HepG2 (cell line): ENCODE measurements around the gene JADE3. TPM values are rescaled to one million over a fixed set of nuclear protein-coding genes. Genes with fewer than 3 reads are reported as not detected.

Experiments used
- ATAC-seq: fragments of 200-7000 bp; cut with Tn5 transposase; 3 replicates; pipeline ENCODE4 v1.9.1; 2020; ENCODE audit warnings: mild to moderate bottlenecking, moderate library complexity
- BruUV-seq: library from RNA; stranded (reverse); fragments of 400-500 nt; replicated peaks from 2 replicates; lab custom pipeline; 2021; lab: Mats Ljungman, UMichigan
- CTCF ChIA-PET: fragments of 300-600 bp; formaldehyde crosslinking; extraction: SDS; loops from one replicate; lab custom pipeline; 2021; ENCODE audit warnings: low total read pairs, inconsistent platforms, low intra/inter-chr PET ratio; lab: Yijun Ruan, JAX
- POLR2A ChIA-PET: fragments of 350-600 bp; sonication (Branson Sonifier 250); formaldehyde crosslinking; loops from one replicate; lab custom pipeline; 2020; ENCODE audit warnings: antibody characterized with exemption, inconsistent platforms; lab: Yijun Ruan, JAX
- DNase-seq: peaks from one replicate; pipeline ENCODE4 v3.0.0-alpha.2; 2015; ENCODE audit warnings: low spot score
- FAIRE-seq: peaks from 3 replicates; lab custom pipeline; 2011; peaks lifted over from hg19 to GRCh38; lab: Jason Lieb, UNC
- H2AFZ ChIP-seq: one replicate; pipeline ENCODE4 v1.6.1; 2011; ENCODE audit warnings: low read length, inconsistent platforms
- H3K27ac ChIP-seq: fragments of 300-600 bp; 3 replicates; pipeline ENCODE4 v1.8.0; 2011; ENCODE audit warnings: mixed run types, mild to moderate bottlenecking, mixed read lengths, low read length, inconsistent platforms; ENCODE audit not compliant: insufficient read depth; ENCODE audit errors: extremely low read length
- H3K27me3 ChIP-seq, 2 experiments: fragments of 200-600 bp in 1 of 2; 2 replicates in 1 of 2; 3 replicates in 1 of 2; pipeline versions ENCODE4 v1.6.0 to v1.8.0; 2011; ENCODE audit warnings: low read length in 2 of 2, mild to moderate bottlenecking in 2 of 2, moderate library complexity in 2 of 2, inconsistent platforms in 1 of 2; ENCODE audit not compliant: insufficient read depth in 2 of 2, control insufficient read depth in 1 of 2
- H3K36me3 ChIP-seq, 2 experiments: fragments of 200-600 bp in 1 of 2; replicated peaks in 1 of 2; 2 replicates in 1 of 2; 3 replicates in 1 of 2; pipeline versions ENCODE4 v1.5.1 to v1.8.0; 2011; ENCODE audit warnings: low read length in 2 of 2, inconsistent platforms in 1 of 2; ENCODE audit not compliant: insufficient read depth in 2 of 2, control insufficient read depth in 1 of 2
- H3K4me1 ChIP-seq: 2 replicates; pipeline ENCODE4 v1.5.1; 2012; ENCODE audit warnings: low read length, inconsistent platforms; ENCODE audit not compliant: insufficient read depth
- H3K4me2 ChIP-seq: 2 replicates; pipeline ENCODE4 v1.6.0; 2011; ENCODE audit warnings: low read depth, low read length, inconsistent platforms
- H3K4me3 ChIP-seq, 3 experiments: fragments of 200-600 bp in 1 of 3; sonication (generic), shearing (Covaris generic) in 1 of 3; replicated peaks in 1 of 3; 2 replicates each; pipeline ENCODE4 v1.5.1; 2011 to 2016; ENCODE audit warnings: low read length in 3 of 3, inconsistent platforms in 2 of 3, low read depth in 2 of 3, mild to moderate bottlenecking in 2 of 3, control low read depth in 1 of 3, mixed read lengths in 1 of 3; ENCODE audit not compliant: insufficient read depth in 1 of 3
- H3K79me2 ChIP-seq: one replicate; pipeline ENCODE4 v1.6.1; 2011; ENCODE audit warnings: low read length, inconsistent platforms; ENCODE audit not compliant: insufficient read depth
- H3K9ac ChIP-seq: 2 replicates; pipeline ENCODE4 v1.6.0; 2011; ENCODE audit warnings: mild to moderate bottlenecking, low read depth, low read length, inconsistent platforms; ENCODE audit not compliant: insufficient read depth
- H3K9me3 ChIP-seq: 2 replicates; pipeline ENCODE4 v1.5.1; 2012; ENCODE audit warnings: mild to moderate bottlenecking, low read length
- H4K20me1 ChIP-seq: 2 replicates; pipeline ENCODE4 v1.6.0; 2011; ENCODE audit warnings: inconsistent platforms, mild to moderate bottlenecking, low read length, moderate library complexity; ENCODE audit not compliant: insufficient read depth
- BRD4 ChIP-seq: sonication (generic); formaldehyde crosslinking; IDR thresholded peaks from 2 replicates; pipeline ENCODE4 v1.4.0; 2020; ENCODE audit warnings: missing genetic modification reagents
- GATAD2A ChIP-seq: IDR thresholded peaks from 2 replicates; pipeline ENCODE4 v1.6.1; 2016
- SP5 ChIP-seq: IDR thresholded peaks from 2 replicates; pipeline ENCODE4 v1.6.1; 2016; ENCODE audit warnings: low read depth, borderline replicate concordance
- ZNF83 ChIP-seq: sonication (generic); formaldehyde crosslinking; IDR thresholded peaks from 2 replicates; pipeline ENCODE4 v1.4.0; 2020; ENCODE audit warnings: missing genetic modification reagents, mild to moderate bottlenecking, borderline replicate concordance
- WGBS: methylation state at CpG from one replicate; pipeline ENCODE4 v1.1.6; 2017; ENCODE audit warnings: low lambda C conversion rate; 5-methylcytosine and 5-hydroxymethylcytosine counted together
- in situ Hi-C: cut with HindIII; loops from 2 replicates; pipeline ENCODE4 v1.10.0; 2017; ENCODE audit warnings: low pct_unique_long_range_greater_than_20kb; ENCODE audit not compliant: extremely low pct_ligation_motif_present
- intact Hi-C: fragments of 100-400 bp; cut with micrococcal nuclease; formaldehyde crosslinking; loops from one replicate; pipeline ENCODE4 v1.10.0; 2022; ENCODE audit not compliant: unreplicated experiment
- polyA plus RNA-seq, 8 experiments: library from polyadenylated mRNA; depleted of rRNA in 3 of 8; stranded (reverse) in 7 of 8; unstranded in 1 of 8; fragments of >200 nt; fragmentation: Illumina TruSeq in 4 of 8; extraction: Trizol in 4 of 8; gene quantifications; 2 replicates each; pipeline versions ENCODE4 v1.2.1 to v1.2.3, GENCODE V29; 2011 to 2016; ENCODE audit warnings: low read depth in 4 of 8, missing spikeins in 1 of 8, mixed read lengths in 1 of 8; ENCODE audit not compliant: insufficient read depth in 1 of 8
- total RNA-seq, 5 experiments: library from RNA; depleted of rRNA; stranded (reverse); fragments of >200 nt; fragmentation: Illumina TruSeq; extraction: Trizol; gene quantifications; 2 replicates each; pipeline ENCODE4 v1.2.3, GENCODE V29; 2016; ENCODE audit warnings: low read depth in 1 of 5
- TF ChIP-seq, protein P1 (sequence below): sonication (generic); formaldehyde crosslinking; IDR thresholded peaks from 2 replicates; pipeline ENCODE4 v1.4.0; 2020; ENCODE audit warnings: mild to moderate bottlenecking, missing genetic modification reagents
- TF ChIP-seq, protein P2 (sequence below): IDR thresholded peaks from 2 replicates; pipeline ENCODE4 v1.4.0; 2020; ENCODE audit warnings: mild to moderate bottlenecking, missing genetic modification reagents

Gene JADE3
- total and polyA plus RNA-seq, 2 of the 13 experiments (the other 11 are each of a cell fraction or from before 2014, with no cell fraction given): 7.7 to 7.8 TPM

DNA sequence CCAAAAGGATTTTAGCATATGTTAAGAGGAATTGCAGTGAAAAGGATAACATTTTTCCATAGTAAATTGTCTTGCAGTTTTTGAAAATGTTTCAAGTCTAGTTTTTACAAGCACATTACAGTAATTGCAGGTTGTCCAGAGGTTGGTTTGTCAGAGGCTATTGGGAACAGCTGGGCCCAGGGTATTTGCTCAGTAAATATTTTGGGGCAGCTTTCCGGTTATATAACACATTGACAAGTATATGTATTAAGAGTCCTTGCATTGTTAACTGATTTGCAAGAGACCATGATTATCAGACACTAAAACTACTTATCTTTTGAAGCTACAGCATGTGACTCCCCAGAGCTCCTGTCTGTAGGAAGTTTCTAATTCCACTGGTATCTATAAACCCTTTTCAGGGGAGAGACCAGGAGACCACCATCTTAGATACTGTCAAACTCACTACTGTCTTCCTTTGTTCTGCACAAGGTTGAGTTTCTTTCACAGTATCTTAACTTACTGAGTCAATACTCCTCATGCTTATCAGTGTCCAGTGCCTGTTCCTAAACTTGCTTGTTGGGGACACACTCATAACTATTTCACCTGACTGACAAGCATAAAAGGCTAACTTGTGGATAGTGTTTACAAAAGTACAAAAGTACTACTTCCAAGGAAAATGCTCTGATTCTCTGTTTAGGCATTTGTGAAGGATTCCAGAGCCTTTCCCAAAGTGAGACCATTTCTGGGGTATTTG, 147.1 kb downstream of the JADE3 start (continued):
- TF ChIP-seq, protein P1, sequence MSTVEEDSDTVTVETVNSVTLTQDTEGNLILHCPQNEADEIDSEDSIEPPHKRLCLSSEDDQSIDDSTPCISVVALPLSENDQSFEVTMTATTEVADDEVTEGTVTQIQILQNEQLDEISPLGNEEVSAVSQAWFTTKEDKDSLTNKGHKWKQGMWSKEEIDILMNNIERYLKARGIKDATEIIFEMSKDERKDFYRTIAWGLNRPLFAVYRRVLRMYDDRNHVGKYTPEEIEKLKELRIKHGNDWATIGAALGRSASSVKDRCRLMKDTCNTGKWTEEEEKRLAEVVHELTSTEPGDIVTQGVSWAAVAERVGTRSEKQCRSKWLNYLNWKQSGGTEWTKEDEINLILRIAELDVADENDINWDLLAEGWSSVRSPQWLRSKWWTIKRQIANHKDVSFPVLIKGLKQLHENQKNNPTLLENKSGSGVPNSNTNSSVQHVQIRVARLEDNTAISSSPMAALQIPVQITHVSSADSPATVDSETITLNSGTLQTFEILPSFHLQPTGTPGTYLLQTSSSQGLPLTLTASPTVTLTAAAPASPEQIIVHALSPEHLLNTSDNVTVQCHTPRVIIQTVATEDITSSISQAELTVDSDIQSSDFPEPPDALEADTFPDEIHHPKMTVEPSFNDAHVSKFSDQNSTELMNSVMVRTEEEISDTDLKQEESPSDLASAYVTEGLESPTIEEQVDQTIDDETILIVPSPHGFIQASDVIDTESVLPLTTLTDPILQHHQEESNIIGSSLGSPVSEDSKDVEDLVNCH (CRISPR knock-in tag): no peak

DNA sequence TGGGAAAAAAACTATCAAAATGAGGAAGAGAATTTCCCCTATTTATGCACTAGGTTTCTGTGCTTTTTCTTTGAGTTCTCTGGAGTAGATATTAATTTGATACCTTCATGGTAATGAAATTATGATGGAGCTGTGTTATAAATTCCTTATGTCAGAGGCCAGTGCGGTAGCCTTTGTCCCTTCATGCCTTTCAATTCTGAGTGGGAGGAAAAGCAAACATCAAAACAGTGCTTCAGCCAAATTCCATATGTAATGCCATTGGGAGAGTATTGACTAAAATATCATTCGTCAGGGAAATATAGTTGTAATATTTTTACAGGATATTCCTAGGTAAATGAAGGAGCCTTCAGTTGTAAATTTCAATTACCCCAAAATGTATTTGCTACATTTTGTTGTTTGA, 148.5 kb downstream of the JADE3 start:
- H3K27ac ChIP-seq: no peak overlapping the region
- POLR2A ChIA-PET: interaction anchor here (1.8 to 3.0 kb wide), 2 partner anchors 8 to 20 kb away, joined by 4 to 9 read pairs; no protein-coding TSS in a partner anchor
- no TSS peak for BruUV-seq
- intact Hi-C loops: no loop called here
- no peaks in the 10 kb centered on the region for H3K9me3 ChIP-seq
- DNase-seq: no peak
- H4K20me1 ChIP-seq: no peaks in the 10 kb centered on the region
- in situ Hi-C loops: no loop called here
- ATAC-seq: no peak
- CTCF ChIA-PET: no interaction called here
- no peak overlapping the region; a peak in 1 of 6 replicates for H3K4me3 ChIP-seq
- H2AFZ ChIP-seq: no peak overlapping the region
- 28% methylated on average over 2 of the region's 2 CpGs for WGBS
- H3K4me1 ChIP-seq: peaks cover 76% of the 10 kb centered on the region
- no peak for TF ChIP-seq ZNF83
- TF ChIP-seq, protein P2, sequence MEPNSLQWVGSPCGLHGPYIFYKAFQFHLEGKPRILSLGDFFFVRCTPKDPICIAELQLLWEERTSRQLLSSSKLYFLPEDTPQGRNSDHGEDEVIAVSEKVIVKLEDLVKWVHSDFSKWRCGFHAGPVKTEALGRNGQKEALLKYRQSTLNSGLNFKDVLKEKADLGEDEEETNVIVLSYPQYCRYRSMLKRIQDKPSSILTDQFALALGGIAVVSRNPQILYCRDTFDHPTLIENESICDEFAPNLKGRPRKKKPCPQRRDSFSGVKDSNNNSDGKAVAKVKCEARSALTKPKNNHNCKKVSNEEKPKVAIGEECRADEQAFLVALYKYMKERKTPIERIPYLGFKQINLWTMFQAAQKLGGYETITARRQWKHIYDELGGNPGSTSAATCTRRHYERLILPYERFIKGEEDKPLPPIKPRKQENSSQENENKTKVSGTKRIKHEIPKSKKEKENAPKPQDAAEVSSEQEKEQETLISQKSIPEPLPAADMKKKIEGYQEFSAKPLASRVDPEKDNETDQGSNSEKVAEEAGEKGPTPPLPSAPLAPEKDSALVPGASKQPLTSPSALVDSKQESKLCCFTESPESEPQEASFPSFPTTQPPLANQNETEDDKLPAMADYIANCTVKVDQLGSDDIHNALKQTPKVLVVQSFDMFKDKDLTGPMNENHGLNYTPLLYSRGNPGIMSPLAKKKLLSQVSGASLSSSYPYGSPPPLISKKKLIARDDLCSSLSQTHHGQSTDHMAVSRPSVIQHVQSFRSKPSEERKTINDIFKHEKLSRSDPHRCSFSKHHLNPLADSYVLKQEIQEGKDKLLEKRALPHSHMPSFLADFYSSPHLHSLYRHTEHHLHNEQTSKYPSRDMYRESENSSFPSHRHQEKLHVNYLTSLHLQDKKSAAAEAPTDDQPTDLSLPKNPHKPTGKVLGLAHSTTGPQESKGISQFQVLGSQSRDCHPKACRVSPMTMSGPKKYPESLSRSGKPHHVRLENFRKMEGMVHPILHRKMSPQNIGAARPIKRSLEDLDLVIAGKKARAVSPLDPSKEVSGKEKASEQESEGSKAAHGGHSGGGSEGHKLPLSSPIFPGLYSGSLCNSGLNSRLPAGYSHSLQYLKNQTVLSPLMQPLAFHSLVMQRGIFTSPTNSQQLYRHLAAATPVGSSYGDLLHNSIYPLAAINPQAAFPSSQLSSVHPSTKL: 0 out of 2 replicates have a peak, but pooled peaks have one; percentile 17
- TF ChIP-seq GATAD2A (CRISPR knock-in tag): peak; percentile 31; the same call in 1 of the 2 replicates
- TF ChIP-seq SP5 (CRISPR knock-in tag): peak; percentile 20; the same call in 1 of the 2 replicates
- no peak for TF ChIP-seq BRD4 (CRISPR knock-in tag)
- no peak overlapping the region for H3K9ac ChIP-seq
- H3K4me2 ChIP-seq: peak overlapping the region; percentile 3; the same call in 1 of the 2 replicates
- FAIRE-seq: no peak
- H3K27me3 ChIP-seq: no peaks in the 10 kb centered on the region
- peaks cover 0 to 5% of the 10 kb centered on the region in 2 experiments; a peak in 2 of 5 replicates for H3K36me3 ChIP-seq
- H3K79me2 ChIP-seq: no peaks in the 10 kb centered on the region
